Loucy (cell line): ENCODE results near the gene NRARP.

Experiments used
- H2AFZ ChIP-seq: fragments of 200-600 bp; sonication (generic); 2 replicates; pipeline ENCODE4 v1.6.0; 2016; ENCODE audit warnings: antibody characterized with exemption, mild to moderate bottlenecking, low read length, moderate library complexity
- H3F3A ChIP-seq: fragments of 200-600 bp; 2 replicates; pipeline ENCODE4 v1.6.0; 2016; ENCODE audit warnings: antibody characterized with exemption, low read depth, mild to moderate bottlenecking
- H3K27me3 ChIP-seq: fragments of 200-600 bp; sonication (generic); 2 replicates; pipeline ENCODE4 v1.6.1; 2014; ENCODE audit warnings: low read length, mild to moderate bottlenecking; ENCODE audit not compliant: insufficient read depth, poor library complexity, severe bottlenecking
- H3K36me3 ChIP-seq: fragments of 200-600 bp; sonication (generic); 2 replicates; pipeline ENCODE4 v1.6.1; 2016; ENCODE audit warnings: low read length; ENCODE audit not compliant: insufficient read depth
- H3K4me1 ChIP-seq: fragments of 200-600 bp; sonication (generic); 2 replicates; pipeline ENCODE4 v1.5.1; 2014; ENCODE audit warnings: low read length, mild to moderate bottlenecking; ENCODE audit not compliant: insufficient read depth, poor library complexity, severe bottlenecking
- H3K4me2 ChIP-seq: fragments of 200-600 bp; sonication (generic); 2 replicates; pipeline ENCODE4 v1.6.0; 2014; ENCODE audit warnings: antibody characterized with exemption, low read length, low read depth, mild to moderate bottlenecking; ENCODE audit not compliant: poor library complexity, severe bottlenecking
- H3K4me3 ChIP-seq: fragments of 200-600 bp; sonication (generic); 2 replicates; pipeline ENCODE4 v1.5.1; 2014; ENCODE audit warnings: low read length, mild to moderate bottlenecking, mixed read lengths; ENCODE audit not compliant: poor library complexity, severe bottlenecking
- H3K79me2 ChIP-seq: fragments of 200-600 bp; sonication (generic); 2 replicates; pipeline ENCODE4 v1.6.1; 2014; ENCODE audit warnings: low read length; ENCODE audit not compliant: insufficient read depth
- H3K9ac ChIP-seq: fragments of 200-600 bp; sonication (generic); 2 replicates; pipeline ENCODE4 v1.6.0; 2014; ENCODE audit warnings: mild to moderate bottlenecking, low read depth, low read length, moderate library complexity; ENCODE audit not compliant: poor library complexity, severe bottlenecking
- H3K9me2 ChIP-seq: fragments of 200-600 bp; sonication (generic); replicated peaks from 2 replicates; pipeline ENCODE4 v1.6.1; 2016; ENCODE audit warnings: low read depth, low read length, mixed read lengths
- H3K9me3 ChIP-seq: fragments of 200-600 bp; sonication (generic); 2 replicates; pipeline ENCODE4 v1.6.1; 2014; ENCODE audit warnings: mild to moderate bottlenecking, antibody characterized with exemption, low read length, low read depth; ENCODE audit not compliant: insufficient read depth
- H4K20me1 ChIP-seq: fragments of 200-600 bp; sonication (generic); 2 replicates; pipeline ENCODE4 v1.6.0; 2014; ENCODE audit warnings: antibody characterized with exemption, low read length, mild to moderate bottlenecking; ENCODE audit not compliant: insufficient read depth, poor library complexity, severe bottlenecking
- EZH2phosphoT487 ChIP-seq: fragments of 200-600 bp; IDR thresholded peaks from 2 replicates; pipeline ENCODE4 v1.6.1; 2018; ENCODE audit warnings: antibody characterized with exemption, mild to moderate bottlenecking, moderate library complexity, borderline replicate concordance
- TF ChIP-seq, protein P1 (sequence below): fragments of 200-600 bp; sonication (generic); conservative IDR thresholded peaks from 2 replicates; pipeline ENCODE4 v1.5.1; 2014; ENCODE audit warnings: mild to moderate bottlenecking, antibody characterized with exemption, low read length

NRARP gene

GRCh38 chr9:137294681-137295237, 7.3 kb downstream of the NRARP start:
- Histone ChIP-seq H3K9me2 (no peaks in the 10 kb centered on the region), H4K20me1 (no peaks in the 10 kb centered on the region), H3K9ac (no peak overlapping the region), H3K36me3 (no peaks in the 10 kb centered on the region), H3K9me3 (no peaks in the 10 kb centered on the region), H3K4me3 (no peak overlapping the region), H2AFZ (no peak overlapping the region), H3K4me1 (no peaks in the 10 kb centered on the region), H3K4me2 (no peak overlapping the region), H3F3A (no peaks in the 10 kb centered on the region), H3K27me3 (no peaks in the 10 kb centered on the region), H3K79me2 (no peaks in the 10 kb centered on the region)
- no peak for TF ChIP-seq EZH2phosphoT487
- TF ChIP-seq, protein P1, sequence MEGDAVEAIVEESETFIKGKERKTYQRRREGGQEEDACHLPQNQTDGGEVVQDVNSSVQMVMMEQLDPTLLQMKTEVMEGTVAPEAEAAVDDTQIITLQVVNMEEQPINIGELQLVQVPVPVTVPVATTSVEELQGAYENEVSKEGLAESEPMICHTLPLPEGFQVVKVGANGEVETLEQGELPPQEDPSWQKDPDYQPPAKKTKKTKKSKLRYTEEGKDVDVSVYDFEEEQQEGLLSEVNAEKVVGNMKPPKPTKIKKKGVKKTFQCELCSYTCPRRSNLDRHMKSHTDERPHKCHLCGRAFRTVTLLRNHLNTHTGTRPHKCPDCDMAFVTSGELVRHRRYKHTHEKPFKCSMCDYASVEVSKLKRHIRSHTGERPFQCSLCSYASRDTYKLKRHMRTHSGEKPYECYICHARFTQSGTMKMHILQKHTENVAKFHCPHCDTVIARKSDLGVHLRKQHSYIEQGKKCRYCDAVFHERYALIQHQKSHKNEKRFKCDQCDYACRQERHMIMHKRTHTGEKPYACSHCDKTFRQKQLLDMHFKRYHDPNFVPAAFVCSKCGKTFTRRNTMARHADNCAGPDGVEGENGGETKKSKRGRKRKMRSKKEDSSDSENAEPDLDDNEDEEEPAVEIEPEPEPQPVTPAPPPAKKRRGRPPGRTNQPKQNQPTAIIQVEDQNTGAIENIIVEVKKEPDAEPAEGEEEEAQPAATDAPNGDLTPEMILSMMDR = no peak; the same call in 1 of the 2 replicates

DNA sequence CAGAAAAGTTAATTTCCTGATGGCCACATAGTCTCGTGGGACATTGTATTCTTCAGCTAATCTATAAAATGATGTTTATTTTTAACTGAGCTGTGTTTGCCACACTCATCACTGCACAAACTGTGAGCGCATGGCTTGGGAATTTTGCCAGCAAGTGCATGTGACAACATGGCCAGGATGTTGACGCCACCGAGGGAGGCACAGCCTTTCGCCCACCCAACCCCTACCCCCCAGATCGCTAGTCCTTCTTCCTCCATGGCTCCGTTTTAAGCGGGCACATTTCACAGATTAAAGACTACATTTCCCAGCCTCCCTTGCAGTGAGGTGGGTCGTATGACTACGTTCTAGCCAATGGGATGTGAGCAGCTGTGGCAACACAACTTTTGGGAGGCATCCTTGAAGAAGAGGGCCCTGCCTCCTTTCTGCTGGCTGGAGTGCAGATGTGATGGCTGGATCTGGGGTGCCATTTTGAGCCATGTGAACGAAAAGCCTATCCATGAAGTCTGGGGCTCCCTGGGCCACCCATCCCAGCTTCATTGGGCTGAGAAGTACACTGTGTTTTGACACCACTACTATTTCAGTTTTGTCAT, 7.9 kb downstream of the NRARP start:
- H3K27me3 ChIP-seq = no peaks in the 10 kb centered on the region
- no peak overlapping the region for H3K4me2 ChIP-seq
- no peaks in the 10 kb centered on the region for H3K9me2 ChIP-seq
- H3K79me2 ChIP-seq = no peaks in the 10 kb centered on the region
- no peak overlapping the region for H3K4me3 ChIP-seq
- no peaks in the 10 kb centered on the region for H3K9me3 ChIP-seq
- no peaks in the 10 kb centered on the region for H3F3A ChIP-seq
- TF ChIP-seq, protein P1 = no peak
- TF ChIP-seq EZH2phosphoT487 = no peak
- H3K4me1 ChIP-seq = no peaks in the 10 kb centered on the region
- H3K36me3 ChIP-seq = no peaks in the 10 kb centered on the region
- no peak overlapping the region for H2AFZ ChIP-seq
- H3K9ac ChIP-seq = no peak overlapping the region
- no peaks in the 10 kb centered on the region for H4K20me1 ChIP-seq

- Histone ChIP-seq H3K27me3 (no peaks in the 10 kb centered on the region), H3K79me2 (no peaks in the 10 kb centered on the region), H3F3A (no peaks in the 10 kb centered on the region), H3K9ac (no peak overlapping the region), H3K9me2 (no peaks in the 10 kb centered on the region), H3K36me3 (no peaks in the 10 kb centered on the region), H3K4me2 (no peak overlapping the region), H3K4me3 (no peak overlapping the region), H3K4me1 (no peaks in the 10 kb centered on the region), H3K9me3 (no peaks in the 10 kb centered on the region), H2AFZ (no peak overlapping the region), H4K20me1 (no peaks in the 10 kb centered on the region)
- TF ChIP-seq, protein P1 = no peak
- TF ChIP-seq EZH2phosphoT487 = no peak
Measured at GRCh38 chr9:137293482-137294090, 8.5 kb downstream of the NRARP start.
